HG02571 (cell line): ENCODE measurements around the gene NANOG.
"Not testable (repeated sequence)": the region's sequence is repeated elsewhere in the genome, so short reads cannot be mapped to it uniquely, and the experiment has no call there.

ENCODE experiments used
- ATAC-seq: cut with Tn5 transposase; IDR thresholded peaks from one replicate; pipeline ENCODE4 v1.9.1; 2021; ENCODE audit warnings: mild to moderate bottlenecking, moderate library complexity; ENCODE audit not compliant: unreplicated experiment

Gene NANOG

GRCh38 chr12:7798750-7799308 is 9.6 kb downstream of the NANOG start:
- not testable (repeated sequence) for ATAC-seq

GRCh38 chr12:7801460-7801859 is 12.3 kb downstream of the NANOG start:
- no peak for ATAC-seq

- not testable (repeated sequence) for ATAC-seq
Observed at GRCh38 chr12:7806319-7806718, 17.1 kb downstream of the NANOG start.

DNA sequence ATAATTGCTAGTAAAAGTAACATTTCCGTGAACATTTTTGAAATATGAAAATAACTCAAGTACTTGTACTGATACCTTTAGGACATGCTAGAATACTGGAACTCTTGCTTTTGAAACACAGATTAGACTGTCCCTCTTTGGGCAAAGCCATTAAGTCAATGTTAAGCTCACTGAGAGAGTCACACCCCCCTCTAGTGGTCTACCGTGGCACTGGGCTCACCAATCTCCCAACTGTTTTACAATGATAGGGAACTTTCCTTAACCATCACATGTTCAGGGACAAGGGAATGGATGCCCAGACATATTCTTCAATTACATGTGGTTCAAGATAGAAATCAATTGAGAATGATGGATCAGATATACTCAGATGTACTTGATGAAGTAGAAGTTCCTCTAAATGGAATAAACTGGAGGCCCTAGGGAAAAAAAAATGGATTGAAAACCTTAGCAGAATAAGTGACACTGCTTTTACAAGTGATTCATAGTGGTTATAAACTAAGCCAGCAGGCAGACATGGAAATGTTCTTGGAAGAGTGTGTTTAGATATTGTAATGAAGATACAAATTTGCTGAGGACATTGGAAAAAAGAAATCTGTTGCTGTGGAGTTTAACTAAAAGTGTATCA is 17.8 kb downstream of the NANOG start:
- no peak for ATAC-seq

DNA sequence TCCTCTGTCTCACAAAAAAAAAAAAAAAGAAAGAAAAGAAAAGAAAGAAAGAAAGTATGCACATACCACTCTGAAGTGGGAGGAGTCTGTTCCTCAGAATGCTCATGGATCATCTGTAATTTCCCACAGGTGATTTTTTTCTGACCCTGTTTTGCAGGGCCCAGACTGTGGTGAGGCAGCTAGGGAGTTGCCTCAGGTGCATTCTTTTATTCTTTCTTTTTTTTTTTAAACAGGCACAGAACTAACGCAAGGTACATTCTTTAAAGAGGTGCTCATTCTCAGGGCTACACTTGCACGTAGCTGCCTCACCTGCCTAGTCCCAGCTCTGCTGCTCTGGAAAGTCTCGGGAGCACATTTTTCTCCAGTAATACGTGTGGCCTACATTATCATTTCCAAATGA is 36.6 kb downstream of the NANOG start:
- ATAC-seq = not testable (repeated sequence)

- not testable (repeated sequence) for ATAC-seq
Observed at GRCh38 chr12:7829737-7830136, 40.5 kb downstream of the NANOG start.

- ATAC-seq = no peak
Observed at GRCh38 chr12:7832059-7832696, 43.0 kb downstream of the NANOG start.

DNA sequence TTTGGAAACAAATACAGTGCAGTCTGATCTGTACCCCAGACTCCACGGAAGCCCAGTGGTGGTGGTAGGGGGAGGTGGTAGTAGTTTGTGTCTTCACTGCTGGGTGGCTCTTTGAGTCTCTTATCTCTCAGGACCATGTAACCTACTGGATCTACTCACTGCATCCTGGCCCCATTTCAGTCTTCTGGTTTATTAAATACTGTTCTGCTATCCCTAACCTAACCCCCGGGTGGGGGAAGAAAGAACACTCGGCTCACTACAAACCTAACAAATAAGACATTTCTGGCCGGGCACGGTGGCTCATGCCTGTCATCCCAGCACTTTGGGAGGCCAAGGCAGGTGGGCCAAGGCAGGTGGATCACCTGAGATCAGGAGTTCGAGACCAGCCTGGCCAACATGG is 44.0 kb downstream of the NANOG start:
- not testable (repeated sequence) for ATAC-seq

GRCh38 chr12:7833831-7834230 is 44.6 kb downstream of the NANOG start:
- ATAC-seq = no peak

DNA sequence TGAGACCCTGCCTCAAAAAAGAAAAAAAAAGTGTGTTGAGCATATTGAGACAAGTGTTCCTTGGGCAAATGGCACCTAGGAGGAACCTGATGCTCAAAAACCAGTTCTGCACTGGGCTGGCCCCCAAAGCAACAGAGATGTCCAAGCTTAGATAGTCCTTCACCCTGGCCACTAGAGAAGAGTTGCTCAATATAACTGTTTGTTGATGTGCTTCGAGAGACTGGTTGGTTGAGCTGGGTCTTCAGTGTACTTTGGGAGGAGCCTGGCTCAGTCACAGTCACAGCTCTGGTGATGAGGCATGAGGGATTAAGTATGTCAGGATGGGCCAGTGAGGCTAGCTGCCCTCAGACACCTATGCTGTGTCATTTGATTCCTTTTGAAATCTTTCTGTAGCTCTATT is 45.5 kb downstream of the NANOG start:
- ATAC-seq = no peak

DNA sequence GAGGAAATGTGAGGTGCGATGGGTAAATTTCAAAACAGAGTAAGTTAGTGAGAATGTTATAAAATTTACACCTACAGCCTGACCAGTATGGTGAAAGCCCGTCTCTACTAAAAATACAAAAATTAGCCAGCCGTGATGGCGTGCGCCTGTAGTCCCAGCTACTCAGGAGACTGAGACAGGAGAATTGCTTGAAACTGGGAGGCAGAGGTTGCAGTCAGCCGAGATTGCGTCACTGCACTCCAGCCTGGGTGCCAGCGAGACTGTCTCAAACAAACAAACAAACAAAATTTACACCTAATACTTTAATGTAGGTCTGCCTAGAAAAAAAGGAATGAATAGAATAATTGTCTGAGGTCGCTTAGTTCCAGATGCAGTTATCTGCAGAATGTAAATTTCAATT is 45.9 kb downstream of the NANOG start:
- ATAC-seq = no peak

- ATAC-seq = no peak
Observed at GRCh38 chr12:7835766-7836165, 46.6 kb downstream of the NANOG start.

DNA sequence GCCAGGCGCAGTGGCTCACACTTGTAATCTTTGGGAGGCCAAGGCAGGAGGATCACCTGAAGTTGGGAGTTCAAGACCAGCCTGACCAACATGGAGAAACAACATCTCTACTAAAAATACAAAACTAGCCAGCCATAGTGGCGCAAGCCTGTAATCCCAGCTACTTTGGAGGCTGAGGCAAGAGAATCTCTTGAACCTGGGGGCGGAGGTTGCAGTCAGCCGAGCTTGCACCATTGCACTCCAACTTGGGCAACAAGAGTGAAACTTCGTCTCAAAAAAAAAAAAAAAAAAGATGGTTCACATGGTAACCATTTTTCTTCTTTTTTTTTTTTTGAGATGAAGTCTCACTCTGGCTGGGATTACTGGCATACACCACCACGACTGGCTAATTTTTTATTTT is 48.2 kb downstream of the NANOG start:
- ATAC-seq = no peak

DNA sequence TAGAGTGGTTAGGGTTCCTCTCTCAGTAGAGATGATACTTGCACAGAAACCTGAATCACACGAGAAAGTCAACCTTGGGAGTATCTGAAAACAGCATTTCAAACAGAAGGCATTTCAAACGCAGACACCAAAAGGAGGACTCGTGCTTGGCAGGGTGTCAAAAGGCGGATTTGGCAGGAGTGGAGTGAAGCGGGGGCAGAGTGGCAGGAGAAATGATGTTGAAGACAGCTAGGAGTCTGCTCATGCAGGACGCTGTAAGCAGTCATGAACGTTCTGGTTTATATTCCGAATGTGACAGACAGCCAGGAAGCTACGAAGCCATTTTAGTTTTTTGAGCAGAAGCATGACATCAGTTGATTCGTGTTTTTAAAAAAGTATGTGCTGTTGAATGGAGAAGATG is 50.0 kb downstream of the NANOG start:
- not testable (repeated sequence) for ATAC-seq

DNA sequence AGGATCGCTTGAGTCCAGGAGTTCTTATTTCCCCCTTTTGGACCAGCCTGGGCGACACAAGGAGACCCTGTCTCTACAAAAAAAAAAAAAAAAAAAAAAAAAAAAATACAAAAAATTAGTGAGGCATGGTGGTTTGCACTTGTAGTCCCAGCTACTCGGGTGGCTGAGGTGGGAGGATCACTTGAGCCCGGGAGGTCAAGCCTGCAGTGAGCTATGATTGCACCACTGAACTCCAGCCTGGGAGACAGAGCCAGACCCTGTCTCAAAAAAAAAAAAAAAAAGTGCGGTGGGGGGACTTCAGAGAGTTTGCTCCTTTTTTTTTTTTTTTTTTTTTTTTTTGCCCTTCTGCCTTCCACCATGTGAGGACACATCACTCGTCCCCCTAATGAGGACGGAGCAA is 50.6 kb downstream of the NANOG start:
- not testable (repeated sequence) for ATAC-seq

DNA sequence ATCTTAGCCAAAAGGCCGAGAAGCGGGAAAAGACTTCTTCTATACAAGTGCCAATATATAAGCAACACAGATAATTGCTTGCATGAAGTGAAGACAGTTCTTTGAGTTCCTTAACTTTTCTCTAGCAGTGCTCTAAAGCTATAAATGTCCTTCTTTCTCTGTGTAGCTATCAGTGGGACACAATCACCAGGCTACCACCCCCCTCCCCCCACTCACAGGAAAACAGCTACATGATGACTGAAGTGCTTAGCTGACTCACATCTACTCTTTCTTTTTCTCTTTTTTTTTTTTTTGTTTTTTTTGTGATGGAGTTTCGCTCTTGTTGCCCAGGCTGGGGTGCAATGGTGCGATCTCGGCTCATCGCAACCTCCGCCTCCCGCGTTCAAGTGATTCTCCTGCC is 53.2 kb downstream of the NANOG start:
- ATAC-seq = not testable (repeated sequence)

- not testable (repeated sequence) for ATAC-seq
Observed at GRCh38 chr12:7843149-7843548, 53.9 kb downstream of the NANOG start.

- not testable (repeated sequence) for ATAC-seq
Observed at GRCh38 chr12:7843583-7843982, 54.4 kb downstream of the NANOG start.

DNA sequence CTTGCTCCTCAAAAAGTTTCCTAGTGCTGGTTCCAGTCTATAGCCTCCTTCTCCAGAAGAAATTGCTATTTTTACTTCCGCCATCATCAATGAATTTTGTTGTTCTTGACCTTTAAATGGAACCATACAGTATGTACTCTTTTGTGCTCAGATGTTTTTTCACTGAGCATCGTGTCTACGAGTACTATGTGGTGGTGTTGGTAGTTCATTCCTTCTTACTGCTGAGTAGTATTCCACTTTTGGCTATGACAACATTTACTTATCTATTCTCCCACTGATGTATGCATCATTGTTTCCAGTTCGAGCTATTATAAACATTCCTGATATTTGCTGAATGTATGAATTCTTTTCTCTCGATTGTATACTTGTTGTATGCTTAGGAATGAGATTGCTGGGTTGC is 54.9 kb downstream of the NANOG start:
- ATAC-seq = no peak

- not testable (repeated sequence) for ATAC-seq
Observed at GRCh38 chr12:7847226-7848097, 58.3 kb downstream of the NANOG start.

DNA sequence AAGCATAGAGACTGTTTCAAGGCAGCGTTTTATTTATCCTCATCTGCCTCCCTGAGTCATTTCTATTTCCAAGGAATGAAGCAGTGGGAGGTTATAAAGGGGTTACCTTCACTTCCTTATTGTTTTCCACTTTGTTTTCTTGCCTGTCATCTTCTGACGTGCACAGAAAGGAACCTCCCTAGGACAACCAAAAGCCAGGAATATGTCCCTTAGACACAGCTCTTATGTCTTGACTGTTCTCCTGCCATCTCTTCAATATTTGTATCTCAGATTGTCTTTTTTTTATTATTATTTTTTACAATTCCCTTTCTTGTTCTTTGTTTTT is 58.9 kb downstream of the NANOG start:
- ATAC-seq = not testable (repeated sequence)
